Activated T-helper 1 cell treated with anti-CD3 and anti-CD28 coated beads, Interleukin-2, amount 50 U/mL, for 16 hours (primary cell): ENCODE measurements around the gene LYPD4.
"Not testable (repeated sequence)": the region's sequence is repeated elsewhere in the genome, so short reads cannot be mapped to it uniquely, and the experiment has no call there.

Source experiments
- DNase-seq, 2 donors: peaks; one replicate each; pipeline ENCODE4 v3.0.0-alpha.2; 2020; ENCODE audit warnings: low read depth in 1 of 2, low spot score in 1 of 2

The LYPD4 gene

GRCh38 chr19:41875973-41876372, 31.5 kb upstream of the LYPD4 start:
- not testable (repeated sequence) for DNase-seq

- DNase-seq = peak; percentile 43 to 49
Observed at GRCh38 chr19:41872775-41873647, 28.5 kb upstream of the LYPD4 start.

GRCh38 chr19:41872384-41872774, 27.9 kb upstream of the LYPD4 start:
- DNase-seq = no peak

- DNase-seq = peak; percentile 33 to 44
Observed at GRCh38 chr19:41871573-41872383, 27.3 kb upstream of the LYPD4 start.

GRCh38 chr19:41870401-41870873, 26.0 kb upstream of the LYPD4 start:
- no peak for DNase-seq

- no peak for DNase-seq
Observed at GRCh38 chr19:41869374-41869955, 25.0 kb upstream of the LYPD4 start.

GRCh38 chr19:41868989-41869300, 24.5 kb upstream of the LYPD4 start:
- DNase-seq = no peak

- no peak for DNase-seq
Observed at GRCh38 chr19:41868120-41868988, 23.9 kb upstream of the LYPD4 start.

GRCh38 chr19:41866284-41866683, 21.8 kb upstream of the LYPD4 start:
- DNase-seq = no peak

- no peak for DNase-seq
Observed at GRCh38 chr19:41864374-41864773, 19.9 kb upstream of the LYPD4 start.

- DNase-seq = no peak
Observed at GRCh38 chr19:41863209-41863931, 18.9 kb upstream of the LYPD4 start.

- no peak for DNase-seq
Observed at GRCh38 chr19:41862445-41862986, 18.0 kb upstream of the LYPD4 start.

- DNase-seq = no peak
Observed at GRCh38 chr19:41861846-41862245, 17.4 kb upstream of the LYPD4 start.

- DNase-seq = no peak
Observed at GRCh38 chr19:41861116-41861768, 16.8 kb upstream of the LYPD4 start.

- DNase-seq = no peak
Observed at GRCh38 chr19:41860419-41861115, 16.1 kb upstream of the LYPD4 start.

- DNase-seq = peak; percentile 96 to 97
Observed at GRCh38 chr19:41859618-41860418, 15.3 kb upstream of the LYPD4 start, which contains the start of gene RPS19. Gene RPS19, plus strand, starts transcription at chr19:41860255. Its CDS starts 520 bp downstream, at chr19:41860775.

- no peak for DNase-seq
Observed at GRCh38 chr19:41859213-41859617, 14.7 kb upstream of the LYPD4 start.

GRCh38 chr19:41853768-41854167, 9.3 kb upstream of the LYPD4 start:
- DNase-seq = no peak
